ENCODE measurements around the gene CDON. TPM values are rescaled to one million over a fixed set of nuclear protein-coding genes. Genes with fewer than 3 reads are reported as not detected.
A peak's percentile ranks its signal among the peaks of the same experiment; 100 is the strongest.

The CDON gene
- polyA plus RNA-seq, 4 donors: 1.7 to 9.0 TPM; not detected in 2

GRCh38 chr11:125925247-125925740, 137.4 kb downstream of the CDON start:
- no peak for FAIRE-seq
- WGBS, 3 donors: 11 to 48% (median 25%) methylated on average over 6 of the region's 6 CpGs
- H3K27me3 ChIP-seq (ENCODE audit: control insufficient read depth in 3 of 3, insufficient read depth in 3 of 3, low read length in 3 of 3): peaks cover 0 to 3% (median 0%) of the 10 kb centered on the region in 3 donors

GRCh38 chr11:125924384-125925007, 138.2 kb downstream of the CDON start:
- H3K36me3 ChIP-seq (ENCODE audit: control insufficient read depth in 3 of 3, insufficient read depth in 2 of 3, low read depth in 1 of 3, low read length in 3 of 3): no peaks in the 10 kb centered on the region
- H3K9me3 ChIP-seq (ENCODE audit: control insufficient read depth in 2 of 2, insufficient read depth in 1 of 2, low read depth in 1 of 2, low read length in 1 of 2): no peaks in the 10 kb centered on the region
- FAIRE-seq (no peak), DNase-seq (peak; percentile 49 to 65)
- peaks cover 0 to under 1% (median 0%) of the 10 kb centered on the region in 3 donors for H3K27me3 ChIP-seq (ENCODE audit: control insufficient read depth in 3 of 3, insufficient read depth in 3 of 3, low read length in 3 of 3)
- WGBS, 3 donors: 65 to 80% (median 67%) methylated on average over 9 of the region's 9 CpGs
- peaks cover 0 to 20% (median 2%) of the 10 kb centered on the region in 3 donors for H3K4me1 ChIP-seq (ENCODE audit: control insufficient read depth in 3 of 3, insufficient read depth in 2 of 3, low read depth in 1 of 3, low read length in 2 of 3)
- H3K4me3 ChIP-seq (ENCODE audit: low read depth in 1 of 3, low read length in 3 of 3): no peak overlapping the region
- no peak overlapping the region for H3K27ac ChIP-seq (ENCODE audit: low read depth in 1 of 3, low read length in 2 of 3)

More at GRCh38 chr11:125925247-125925740, 137.4 kb downstream of the CDON start:
- H3K9me3 ChIP-seq (ENCODE audit: control insufficient read depth in 2 of 2, insufficient read depth in 1 of 2, low read depth in 1 of 2, low read length in 1 of 2): no peaks in the 10 kb centered on the region
- H3K27ac ChIP-seq (ENCODE audit: low read depth in 1 of 3, low read length in 2 of 3): peak overlapping the region in 2 of 3 donors; percentile 24 to 39
- H3K4me1 ChIP-seq (ENCODE audit: control insufficient read depth in 3 of 3, insufficient read depth in 2 of 3, low read depth in 1 of 3, low read length in 2 of 3): peaks cover 0 to 20% (median 2%) of the 10 kb centered on the region in 3 donors
- no peaks in the 10 kb centered on the region for H3K36me3 ChIP-seq (ENCODE audit: control insufficient read depth in 3 of 3, insufficient read depth in 2 of 3, low read depth in 1 of 3, low read length in 3 of 3)
- peak; percentile 77 to 88 for DNase-seq
- H3K4me3 ChIP-seq (ENCODE audit: low read depth in 1 of 3, low read length in 3 of 3): no peak overlapping the region

GRCh38 chr11:125923633-125924032, 139.0 kb downstream of the CDON start:
- Histone ChIP-seq H3K4me3 (ENCODE audit: low read depth in 1 of 3, low read length in 3 of 3) (no peak overlapping the region), H3K27ac (ENCODE audit: low read depth in 1 of 3, low read length in 2 of 3) (no peak overlapping the region), H3K27me3 (ENCODE audit: control insufficient read depth in 3 of 3, insufficient read depth in 3 of 3, low read length in 3 of 3) (no peaks in the 10 kb centered on the region), H3K9me3 (ENCODE audit: control insufficient read depth in 2 of 2, insufficient read depth in 1 of 2, low read depth in 1 of 2, low read length in 1 of 2) (no peaks in the 10 kb centered on the region), H3K36me3 (ENCODE audit: control insufficient read depth in 3 of 3, insufficient read depth in 2 of 3, low read depth in 1 of 3, low read length in 3 of 3) (no peaks in the 10 kb centered on the region), H3K4me1 (ENCODE audit: control insufficient read depth in 3 of 3, insufficient read depth in 2 of 3, low read depth in 1 of 3, low read length in 2 of 3) (peaks cover 0 to 20% (median 2%) of the 10 kb centered on the region in 3 donors)
- DNase-seq: no peak
- WGBS, 3 donors: 86 to 92% (median 91%) methylated on average over 8 of the region's 8 CpGs
- no peak for FAIRE-seq

GRCh38 chr11:125923012-125923579, 139.6 kb downstream of the CDON start:
- H3K4me3 ChIP-seq (ENCODE audit: low read depth in 1 of 3, low read length in 3 of 3): no peak overlapping the region
- FAIRE-seq: no peak
- H3K27me3 ChIP-seq (ENCODE audit: control insufficient read depth in 3 of 3, insufficient read depth in 3 of 3, low read length in 3 of 3): no peaks in the 10 kb centered on the region
- no peaks in the 10 kb centered on the region for H3K9me3 ChIP-seq (ENCODE audit: control insufficient read depth in 2 of 2, insufficient read depth in 1 of 2, low read depth in 1 of 2, low read length in 1 of 2)
- H3K36me3 ChIP-seq (ENCODE audit: control insufficient read depth in 3 of 3, insufficient read depth in 2 of 3, low read depth in 1 of 3, low read length in 3 of 3): no peaks in the 10 kb centered on the region
- H3K4me1 ChIP-seq (ENCODE audit: control insufficient read depth in 3 of 3, insufficient read depth in 2 of 3, low read depth in 1 of 3, low read length in 2 of 3): peaks cover 0 to 20% (median 2%) of the 10 kb centered on the region in 3 donors
- peak; percentile 75 to 81 for DNase-seq
- no peak overlapping the region for H3K27ac ChIP-seq (ENCODE audit: low read depth in 1 of 3, low read length in 2 of 3)
- 6 to 11% (median 9%) methylated on average over 8 of the region's 8 CpGs for WGBS, 3 donors

GRCh38 chr11:125922156-125922555, 140.5 kb downstream of the CDON start:
- Histone ChIP-seq H3K9me3 (ENCODE audit: control insufficient read depth in 2 of 2, insufficient read depth in 1 of 2, low read depth in 1 of 2, low read length in 1 of 2) (no peaks in the 10 kb centered on the region), H3K36me3 (ENCODE audit: control insufficient read depth in 3 of 3, insufficient read depth in 2 of 3, low read depth in 1 of 3, low read length in 3 of 3) (no peaks in the 10 kb centered on the region), H3K4me1 (ENCODE audit: control insufficient read depth in 3 of 3, insufficient read depth in 2 of 3, low read depth in 1 of 3, low read length in 2 of 3) (peaks cover 0 to 20% (median 2%) of the 10 kb centered on the region in 3 donors), H3K4me3 (ENCODE audit: low read depth in 1 of 3, low read length in 3 of 3) (no peak overlapping the region), H3K27ac (ENCODE audit: low read depth in 1 of 3, low read length in 2 of 3) (no peak overlapping the region), H3K27me3 (ENCODE audit: control insufficient read depth in 3 of 3, insufficient read depth in 3 of 3, low read length in 3 of 3) (no peaks in the 10 kb centered on the region)
- 77 to 87% (median 81%) methylated on average over 3 of the region's 3 CpGs for whole genome bisulfite sequencing, 3 donors
- no peak for DNase-seq
- FAIRE-seq: no peak

GRCh38 chr11:125921042-125921441, 141.6 kb downstream of the CDON start:
- Histone ChIP-seq H3K36me3 (ENCODE audit: control insufficient read depth in 3 of 3, insufficient read depth in 2 of 3, low read depth in 1 of 3, low read length in 3 of 3) (no peaks in the 10 kb centered on the region), H3K4me1 (ENCODE audit: control insufficient read depth in 3 of 3, insufficient read depth in 2 of 3, low read depth in 1 of 3, low read length in 2 of 3) (peaks cover 0 to 25% (median 2%) of the 10 kb centered on the region in 3 donors), H3K9me3 (ENCODE audit: control insufficient read depth in 2 of 2, insufficient read depth in 1 of 2, low read depth in 1 of 2, low read length in 1 of 2) (no peaks in the 10 kb centered on the region), H3K27ac (ENCODE audit: low read depth in 1 of 3, low read length in 2 of 3) (no peak overlapping the region), H3K27me3 (ENCODE audit: control insufficient read depth in 3 of 3, insufficient read depth in 3 of 3, low read length in 3 of 3) (no peaks in the 10 kb centered on the region), H3K4me3 (ENCODE audit: low read depth in 1 of 3, low read length in 3 of 3) (no peak overlapping the region)
- FAIRE-seq (no peak), DNase-seq (peak; percentile 45 to 58)
- WGBS, 3 donors: 23 to 68% (median 38%) methylated on average over 9 of the region's 9 CpGs

- Histone ChIP-seq H3K27ac (ENCODE audit: low read depth in 1 of 3, low read length in 2 of 3) (no peak overlapping the region), H3K4me1 (ENCODE audit: control insufficient read depth in 3 of 3, insufficient read depth in 2 of 3, low read depth in 1 of 3, low read length in 2 of 3) (peaks cover 0 to 7% (median 0%) of the 10 kb centered on the region in 3 donors), H3K27me3 (ENCODE audit: control insufficient read depth in 3 of 3, insufficient read depth in 3 of 3, low read length in 3 of 3) (peaks cover 0 to 3% (median 2%) of the 10 kb centered on the region in 3 donors), H3K9me3 (ENCODE audit: control insufficient read depth in 2 of 2, insufficient read depth in 1 of 2, low read depth in 1 of 2, low read length in 1 of 2) (no peaks in the 10 kb centered on the region), H3K4me3 (ENCODE audit: low read depth in 1 of 3, low read length in 3 of 3) (no peak overlapping the region), H3K36me3 (ENCODE audit: control insufficient read depth in 3 of 3, insufficient read depth in 2 of 3, low read depth in 1 of 3, low read length in 3 of 3) (no peaks in the 10 kb centered on the region)
- 83 to 90% (median 89%) methylated on average over 13 of the region's 13 CpGs for WGBS, 3 donors
- no peak for DNase-seq
- no peak for FAIRE-seq
These were observed 144.4 kb downstream of the CDON start for GRCh38 chr11:125918140-125918840.

GRCh38 chr11:125916683-125917347, 145.9 kb downstream of the CDON start:
- no peak overlapping the region for H3K27ac ChIP-seq (ENCODE audit: low read depth in 1 of 3, low read length in 2 of 3)
- FAIRE-seq (no peak), DNase-seq (peak; percentile 40 to 84)
- H3K27me3 ChIP-seq (ENCODE audit: control insufficient read depth in 3 of 3, insufficient read depth in 3 of 3, low read length in 3 of 3): peaks cover 0 to 3% (median 2%) of the 10 kb centered on the region in 3 donors
- H3K36me3 ChIP-seq (ENCODE audit: control insufficient read depth in 3 of 3, insufficient read depth in 2 of 3, low read depth in 1 of 3, low read length in 3 of 3): no peaks in the 10 kb centered on the region
- H3K9me3 ChIP-seq (ENCODE audit: control insufficient read depth in 2 of 2, insufficient read depth in 1 of 2, low read depth in 1 of 2, low read length in 1 of 2): no peaks in the 10 kb centered on the region
- H3K4me3 ChIP-seq (ENCODE audit: low read depth in 1 of 3, low read length in 3 of 3): no peak overlapping the region
- H3K4me1 ChIP-seq (ENCODE audit: control insufficient read depth in 3 of 3, insufficient read depth in 2 of 3, low read depth in 1 of 3, low read length in 2 of 3): peaks cover 0 to 7% (median 0%) of the 10 kb centered on the region in 3 donors
- 21 to 65% (median 43%) methylated on average over 12 of the region's 12 CpGs for WGBS, 3 donors

All from small intestine (tissue), 7 donors.